C4-2B (cell line): Measurements from ENCODE around the gene FHL3.
"Not testable (repeated sequence)": the region's sequence is repeated elsewhere in the genome, so short reads cannot be mapped to it uniquely, and the experiment has no call there.

Experiments
- H3K27ac ChIP-seq: fragments of 450-650 bp; 2 replicates; pipeline ENCODE4 v1.5.1; 2017
- ZFX ChIP-seq: fragments of 450-650 bp; IDR thresholded peaks from 2 replicates; pipeline ENCODE4 v1.6.1; 2017
- TF ChIP-seq, protein P1 (sequence below): fragments of 450-650 bp; conservative IDR thresholded peaks from 2 replicates; pipeline ENCODE4 v1.5.1; 2017; ENCODE audit warnings: mild to moderate bottlenecking

Gene FHL3

DNA sequence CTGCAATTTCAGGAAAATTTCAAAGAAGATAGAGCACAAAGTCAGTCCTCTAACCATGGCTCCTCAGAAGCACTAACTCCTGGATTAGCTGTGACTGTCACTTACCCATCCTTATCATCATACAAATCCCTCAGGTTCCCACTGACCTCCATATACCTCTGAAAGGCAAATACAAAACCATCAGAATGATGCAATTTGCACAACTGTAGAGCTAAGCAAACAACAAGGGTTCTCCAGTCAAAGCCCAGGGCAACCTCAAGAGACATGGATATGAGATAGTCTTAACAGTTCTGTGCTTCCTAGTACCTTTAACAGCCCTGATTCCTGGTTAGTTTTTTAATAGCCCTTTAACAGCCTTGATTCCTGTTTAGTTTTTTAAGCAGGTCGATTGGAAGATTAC lies 17.6 kb downstream of the FHL3 start:
- no peak overlapping the region for H3K27ac ChIP-seq
- TF ChIP-seq ZFX: no peak

- TF ChIP-seq, protein P1, sequence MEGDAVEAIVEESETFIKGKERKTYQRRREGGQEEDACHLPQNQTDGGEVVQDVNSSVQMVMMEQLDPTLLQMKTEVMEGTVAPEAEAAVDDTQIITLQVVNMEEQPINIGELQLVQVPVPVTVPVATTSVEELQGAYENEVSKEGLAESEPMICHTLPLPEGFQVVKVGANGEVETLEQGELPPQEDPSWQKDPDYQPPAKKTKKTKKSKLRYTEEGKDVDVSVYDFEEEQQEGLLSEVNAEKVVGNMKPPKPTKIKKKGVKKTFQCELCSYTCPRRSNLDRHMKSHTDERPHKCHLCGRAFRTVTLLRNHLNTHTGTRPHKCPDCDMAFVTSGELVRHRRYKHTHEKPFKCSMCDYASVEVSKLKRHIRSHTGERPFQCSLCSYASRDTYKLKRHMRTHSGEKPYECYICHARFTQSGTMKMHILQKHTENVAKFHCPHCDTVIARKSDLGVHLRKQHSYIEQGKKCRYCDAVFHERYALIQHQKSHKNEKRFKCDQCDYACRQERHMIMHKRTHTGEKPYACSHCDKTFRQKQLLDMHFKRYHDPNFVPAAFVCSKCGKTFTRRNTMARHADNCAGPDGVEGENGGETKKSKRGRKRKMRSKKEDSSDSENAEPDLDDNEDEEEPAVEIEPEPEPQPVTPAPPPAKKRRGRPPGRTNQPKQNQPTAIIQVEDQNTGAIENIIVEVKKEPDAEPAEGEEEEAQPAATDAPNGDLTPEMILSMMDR: no peak
- TF ChIP-seq ZFX: no peak
- H3K27ac ChIP-seq: no peak overlapping the region
These were observed 21.8 kb downstream of the FHL3 start for GRCh38 chr1:37983546-37983945.

GRCh38 chr1:37978541-37978940 lies 26.8 kb downstream of the FHL3 start:
- H3K27ac ChIP-seq: no peak overlapping the region
- TF ChIP-seq, protein P1: no peak
- TF ChIP-seq ZFX: no peak

DNA sequence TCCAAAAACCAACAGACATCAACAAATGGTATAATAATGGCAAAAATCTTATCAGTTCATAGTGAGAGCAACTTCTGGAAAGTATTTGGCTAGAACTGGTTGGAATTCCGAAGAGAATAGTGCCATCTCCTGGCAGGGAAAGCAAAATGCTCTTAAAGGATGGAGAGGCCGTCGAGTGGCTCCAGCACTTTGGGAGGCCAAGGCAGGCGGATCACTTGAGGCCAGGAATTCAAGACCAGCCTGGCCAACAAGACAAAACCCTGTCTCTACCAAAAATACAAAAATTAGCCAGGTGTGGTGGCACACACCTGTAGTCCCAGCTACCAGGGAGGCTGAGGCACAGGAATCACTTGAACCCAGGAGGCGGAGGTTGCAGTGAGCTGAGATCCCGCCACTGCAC lies 30.2 kb downstream of the FHL3 start:
- TF ChIP-seq, protein P1: peak; percentile 83
- not testable (repeated sequence) for H3K27ac ChIP-seq

GRCh38 chr1:37974567-37974966 lies 30.7 kb downstream of the FHL3 start:
- no peak for TF ChIP-seq ZFX
- TF ChIP-seq, protein P1: no peak
- no peak overlapping the region for H3K27ac ChIP-seq

- not testable (repeated sequence) for H3K27ac ChIP-seq
These were observed 31.6 kb downstream of the FHL3 start for GRCh38 chr1:37973684-37974083.

GRCh38 chr1:37965301-37965700 lies 40.0 kb downstream of the FHL3 start:
- TF ChIP-seq ZFX: no peak
- TF ChIP-seq, protein P1: no peak
- no peak overlapping the region for H3K27ac ChIP-seq

DNA sequence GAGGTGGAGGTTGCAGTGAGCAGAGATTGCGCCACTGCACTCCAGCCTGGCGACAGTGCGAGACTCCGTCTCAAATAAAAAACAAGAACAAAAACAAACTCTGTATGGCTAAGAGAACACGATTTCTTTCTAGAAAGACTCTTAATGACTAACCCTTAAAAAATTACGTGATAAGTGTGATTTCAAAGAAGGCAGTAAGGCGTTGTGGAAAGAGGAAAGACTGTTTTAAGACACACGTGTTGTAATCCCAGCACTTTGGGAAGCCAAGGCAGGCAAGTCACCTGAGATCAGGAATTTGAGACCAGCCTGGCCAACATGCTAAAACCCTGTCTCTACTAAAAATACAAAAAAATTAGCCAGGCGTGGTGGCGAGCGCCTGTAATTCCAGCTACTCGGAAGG lies 41.2 kb downstream of the FHL3 start:
- not testable (repeated sequence) for H3K27ac ChIP-seq

GRCh38 chr1:37958690-37959089 lies 46.6 kb downstream of the FHL3 start:
- no peak overlapping the region for H3K27ac ChIP-seq
- TF ChIP-seq, protein P1: no peak
- TF ChIP-seq ZFX: no peak
